Suppressor macrophage (primary cell): ENCODE results near the gene SPOP.
"Not testable (repeated sequence)": the region's sequence is repeated elsewhere in the genome, so short reads cannot be mapped to it uniquely, and the experiment has no call there.

ENCODE experiments used
- DNase-seq, 4 experiments: peaks; one replicate each; pipeline ENCODE4 v3.0.0-alpha.2; 2020 to 2022

SPOP gene

GRCh38 chr17:49695698-49696232, 17.9 kb upstream of the SPOP start:
- no peak for DNase-seq

GRCh38 chr17:49694847-49695697, 17.2 kb upstream of the SPOP start:
- peak; percentile 54 to 80 (median 69) for DNase-seq

- DNase-seq = no peak
Measured at GRCh38 chr17:49692751-49693150, 14.9 kb upstream of the SPOP start.

GRCh38 chr17:49691677-49692191, 13.8 kb upstream of the SPOP start:
- DNase-seq = no peak

GRCh38 chr17:49691086-49691676, 13.3 kb upstream of the SPOP start:
- DNase-seq = no peak

GRCh38 chr17:49690256-49690655, 12.4 kb upstream of the SPOP start:
- DNase-seq = peak in 1 of 4 experiments; percentile 28

GRCh38 chr17:49688848-49689247, 11.0 kb upstream of the SPOP start:
- peak in 1 of 4 experiments; percentile 22 for DNase-seq

GRCh38 chr17:49687878-49688491, 10.1 kb upstream of the SPOP start:
- peak in 3 of 4 experiments; percentile 23 to 67 (median 54) for DNase-seq

- DNase-seq = peak in 3 of 4 experiments; percentile 13 to 57 (median 40)
Measured at GRCh38 chr17:49681106-49681979, 3.4 kb upstream of the SPOP start.

GRCh38 chr17:49680314-49680713, 2.4 kb upstream of the SPOP start:
- DNase-seq = no peak

GRCh38 chr17:49677134-49677932, 564 bp downstream of the SPOP start:
- DNase-seq = peak; percentile 96 to 99 (median 98)

GRCh38 chr17:49676276-49676868, 1.5 kb downstream of the SPOP start:
- DNase-seq = peak; percentile 77 to 96 (median 86)

GRCh38 chr17:49674507-49674906, 3.4 kb downstream of the SPOP start:
- no peak for DNase-seq

GRCh38 chr17:49673679-49674078, 4.2 kb downstream of the SPOP start:
- not testable (repeated sequence) for DNase-seq

- DNase-seq = no peak
Measured at GRCh38 chr17:49670641-49671040, 7.3 kb downstream of the SPOP start.

- DNase-seq = no peak
Measured at GRCh38 chr17:49670002-49670401, 7.9 kb downstream of the SPOP start.

GRCh38 chr17:49667854-49668253, 10.0 kb downstream of the SPOP start:
- DNase-seq = no peak

- DNase-seq = no peak
Measured at GRCh38 chr17:49664706-49665211, 13.1 kb downstream of the SPOP start.

- no peak for DNase-seq
Measured at GRCh38 chr17:49659661-49660382, 18.1 kb downstream of the SPOP start.

- DNase-seq = no peak
Measured at GRCh38 chr17:49656247-49656646, 21.6 kb downstream of the SPOP start.
